OCI-LY1 (cell line): ENCODE measurements around the gene FYN.

Experiments used
- EZH2 ChIP-seq: fragments of 200-600 bp; sonication (generic), shearing (Covaris generic); IDR thresholded peaks from 2 replicates; pipeline ENCODE4 v1.8.0; 2017; ENCODE audit warnings: borderline replicate concordance, mixed run types, mild to moderate bottlenecking, antibody characterized with exemption, low read length, moderate library complexity, mixed read lengths
- TF ChIP-seq, protein P1 (sequence below): fragments of 200-600 bp; sonication (generic), shearing (Covaris generic); IDR thresholded peaks from 2 replicates; pipeline ENCODE4 v1.5.1; 2017; ENCODE audit warnings: mild to moderate bottlenecking, antibody characterized with exemption, low read length, moderate library complexity, mixed read lengths

DNA sequence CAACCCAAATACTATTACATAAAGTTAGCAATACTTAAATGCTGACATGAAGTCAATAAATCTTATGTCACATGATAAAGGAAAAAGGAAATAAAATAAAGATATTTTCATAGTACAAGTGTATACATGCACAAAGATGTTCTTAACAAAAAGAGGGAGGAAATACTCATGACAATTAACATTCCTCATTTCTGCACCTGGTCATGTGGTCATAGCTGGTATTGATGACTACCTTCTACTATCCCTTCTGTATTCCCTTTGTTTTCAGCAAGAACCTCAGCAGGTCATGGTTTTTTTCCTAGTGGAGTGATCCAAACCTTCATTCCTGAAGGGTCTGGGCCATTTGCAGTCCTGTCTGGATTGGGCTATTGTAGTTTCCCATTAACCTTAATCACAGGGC lies 43.5 kb upstream of the FYN start:
- no peak for TF ChIP-seq EZH2
- TF ChIP-seq, protein P1, sequence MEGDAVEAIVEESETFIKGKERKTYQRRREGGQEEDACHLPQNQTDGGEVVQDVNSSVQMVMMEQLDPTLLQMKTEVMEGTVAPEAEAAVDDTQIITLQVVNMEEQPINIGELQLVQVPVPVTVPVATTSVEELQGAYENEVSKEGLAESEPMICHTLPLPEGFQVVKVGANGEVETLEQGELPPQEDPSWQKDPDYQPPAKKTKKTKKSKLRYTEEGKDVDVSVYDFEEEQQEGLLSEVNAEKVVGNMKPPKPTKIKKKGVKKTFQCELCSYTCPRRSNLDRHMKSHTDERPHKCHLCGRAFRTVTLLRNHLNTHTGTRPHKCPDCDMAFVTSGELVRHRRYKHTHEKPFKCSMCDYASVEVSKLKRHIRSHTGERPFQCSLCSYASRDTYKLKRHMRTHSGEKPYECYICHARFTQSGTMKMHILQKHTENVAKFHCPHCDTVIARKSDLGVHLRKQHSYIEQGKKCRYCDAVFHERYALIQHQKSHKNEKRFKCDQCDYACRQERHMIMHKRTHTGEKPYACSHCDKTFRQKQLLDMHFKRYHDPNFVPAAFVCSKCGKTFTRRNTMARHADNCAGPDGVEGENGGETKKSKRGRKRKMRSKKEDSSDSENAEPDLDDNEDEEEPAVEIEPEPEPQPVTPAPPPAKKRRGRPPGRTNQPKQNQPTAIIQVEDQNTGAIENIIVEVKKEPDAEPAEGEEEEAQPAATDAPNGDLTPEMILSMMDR, result no peak
